CD4-positive, alpha-beta T cell treated with Interleukin-15 for 1 hour (primary cell): ENCODE measurements around the gene DARS2.

ENCODE experiments used
- DNase-seq: peaks from one replicate; pipeline ENCODE4 v3.0.0-alpha.2; 2020

DARS2 gene

GRCh38 chr1:173889885-173890284 lies 65.4 kb downstream of the DARS2 start:
- no peak for DNase-seq

- DNase-seq, result no peak
Observed at GRCh38 chr1:173893611-173894010, 69.1 kb downstream of the DARS2 start.

- no peak for DNase-seq
Observed at GRCh38 chr1:173894189-173894588, 69.7 kb downstream of the DARS2 start.

GRCh38 chr1:173900427-173900826 lies 76.0 kb downstream of the DARS2 start:
- no peak for DNase-seq

- DNase-seq, result no peak
Observed at GRCh38 chr1:173900992-173901391, 76.5 kb downstream of the DARS2 start.

- DNase-seq, result no peak
Observed at GRCh38 chr1:173903827-173904531, 79.5 kb downstream of the DARS2 start.
